Stimulated activated CD8-positive, alpha-beta memory T cell treated with anti-CD3 and anti-CD28 coated beads, Interleukin-15, amount 100 ng/mL, for 48 hours (primary cell): ENCODE data around the gene SYCN.

Experiments used
- DNase-seq, 2 donors: peaks; one replicate each; pipeline ENCODE4 v3.0.0-alpha.2; 2020; ENCODE audit warnings: low read depth in 2 of 2

The SYCN gene

DNA sequence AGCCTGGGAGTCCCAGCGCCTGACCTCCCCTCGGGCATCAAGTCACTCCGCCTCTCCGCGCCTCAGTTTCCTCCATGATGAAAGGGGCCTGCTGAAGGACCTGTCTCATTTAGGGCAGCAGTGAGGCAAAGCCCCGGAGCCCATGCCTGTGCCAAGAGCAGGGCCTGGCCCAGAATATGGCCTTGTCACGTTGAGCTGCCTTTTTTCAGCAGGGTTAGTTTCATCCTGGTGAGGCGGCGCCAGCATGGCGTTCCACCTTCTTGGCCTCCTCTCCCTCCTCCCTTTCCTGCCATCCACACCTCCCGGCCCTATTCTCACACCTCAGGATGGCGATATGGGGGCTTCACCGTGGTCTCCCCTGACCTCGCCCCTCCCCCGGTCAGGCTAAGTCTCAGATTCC is 48.3 kb downstream of the SYCN start:
- DNase-seq, result no peak

DNA sequence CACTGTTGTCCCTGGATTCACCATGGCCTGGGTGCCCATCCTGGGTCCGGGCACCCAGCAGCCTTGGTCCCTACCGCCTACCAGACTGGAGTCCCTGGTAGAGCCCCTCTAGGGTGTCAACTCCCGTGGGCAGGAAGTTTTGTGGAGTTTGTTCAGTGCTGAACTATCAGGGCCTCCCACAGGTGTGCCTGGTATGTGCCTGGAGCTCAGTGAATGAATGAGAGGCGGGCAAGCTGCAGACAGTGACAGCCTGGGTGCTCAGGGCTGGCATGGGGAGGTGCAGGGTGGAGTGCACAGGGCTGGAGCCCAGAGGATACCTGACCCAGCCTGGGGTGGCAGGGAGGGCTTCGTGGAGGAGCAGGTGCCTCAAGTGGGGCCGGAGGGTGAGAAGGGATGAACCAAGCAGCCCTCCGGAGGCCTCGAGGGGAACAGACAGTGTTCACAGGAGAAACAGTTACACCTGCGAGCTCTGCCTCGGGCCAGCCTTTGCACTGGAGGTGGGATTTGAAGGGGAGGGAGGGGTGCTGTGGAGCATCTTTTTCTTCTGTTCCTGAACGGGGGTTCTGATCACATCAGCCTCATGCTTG is 48.9 kb downstream of the SYCN start:
- no peak for DNase-seq

DNA sequence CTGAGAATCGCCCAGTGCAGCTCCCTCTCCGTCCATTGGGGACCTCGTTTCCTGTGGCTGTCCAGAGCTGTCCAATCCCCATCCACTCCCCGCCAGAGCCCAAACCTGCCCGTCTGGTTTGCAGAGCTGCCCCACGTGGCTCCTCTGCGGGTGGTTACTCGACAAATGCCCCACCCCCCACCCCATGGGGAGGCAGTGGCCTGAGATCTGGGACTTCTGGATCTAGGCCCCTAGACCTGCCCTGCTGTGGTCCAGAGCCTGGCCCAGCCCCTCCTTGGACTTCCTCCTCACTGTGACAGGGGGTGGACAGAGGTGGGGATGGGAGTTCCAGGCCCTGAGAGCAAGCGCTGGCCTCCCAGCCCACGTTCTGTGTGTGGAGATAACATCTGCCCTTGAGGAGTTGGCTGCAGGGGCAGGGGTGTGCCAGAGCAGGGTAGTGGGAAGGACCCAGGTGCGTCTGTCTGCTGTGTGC is 49.4 kb downstream of the SYCN start:
- no peak for DNase-seq

DNA sequence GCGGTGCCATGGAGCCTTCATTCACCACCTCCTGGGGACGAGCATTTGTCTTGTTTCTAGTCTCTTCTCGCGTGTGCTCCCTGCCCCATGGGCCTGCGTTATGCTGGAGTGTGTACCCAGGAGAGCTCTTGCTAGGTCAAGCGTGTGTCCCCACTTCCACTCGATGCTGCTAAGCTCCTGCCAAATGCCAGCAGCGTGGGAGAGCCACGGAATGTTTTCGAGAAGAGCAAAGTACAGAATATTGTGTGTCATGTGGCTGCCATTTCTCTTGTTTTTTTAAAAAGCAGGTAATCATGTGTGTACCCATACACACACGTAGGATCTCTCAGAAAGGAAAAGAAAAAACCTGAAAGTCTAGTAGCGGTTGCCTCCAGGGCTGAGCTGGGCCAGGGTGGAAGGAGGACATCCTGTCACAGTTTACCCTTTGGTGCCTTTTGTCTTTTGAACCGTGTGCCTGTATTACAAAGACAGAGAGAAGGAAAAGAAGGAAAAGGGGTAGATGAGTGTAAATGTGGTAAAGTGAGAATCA is 49.9 kb downstream of the SYCN start:
- DNase-seq, result no peak
